Hematopoietic multipotent progenitor cell treated with erythropoietin and hydrocortisone succinate and interleukin-3 and kit ligand, for 4 days (in vitro differentiated cells): ENCODE results near the gene RIN1.
"Not testable (repeated sequence)": the region's sequence is repeated elsewhere in the genome, so short reads cannot be mapped to it uniquely, and the experiment has no call there.

Experiments
- DNase-seq: peaks from one replicate; pipeline ENCODE4 v3.0.0-alpha.2; 2015

Gene RIN1

GRCh38 chr11:66336234-66337102 lies at the start of gene RIN1:
RIN1 (minus strand) TSS chr11:66336434; CDS start chr11:66336402, 32 bp downstream.
- DNase-seq, result peak; percentile 79

DNA sequence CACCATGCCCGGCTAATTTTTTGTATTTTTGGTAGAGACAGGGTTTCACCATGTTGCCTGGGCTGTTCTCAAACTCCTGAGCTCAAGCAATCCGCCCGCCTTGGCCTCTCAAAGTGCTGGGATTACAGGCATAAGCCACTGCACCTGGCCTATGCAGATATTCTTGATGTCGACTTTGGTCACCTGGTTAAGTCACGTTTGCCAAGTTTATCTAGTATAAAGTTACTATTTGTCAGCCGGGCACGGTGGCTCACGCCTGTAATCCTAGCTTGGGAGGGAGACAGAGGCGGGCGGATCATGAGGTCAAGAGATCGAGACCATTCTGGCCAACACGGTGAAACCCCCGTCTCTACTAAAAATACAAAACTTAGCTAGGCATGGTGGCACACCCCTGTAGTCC lies 48.1 kb upstream of the RIN1 start:
- not testable (repeated sequence) for DNase-seq

DNA sequence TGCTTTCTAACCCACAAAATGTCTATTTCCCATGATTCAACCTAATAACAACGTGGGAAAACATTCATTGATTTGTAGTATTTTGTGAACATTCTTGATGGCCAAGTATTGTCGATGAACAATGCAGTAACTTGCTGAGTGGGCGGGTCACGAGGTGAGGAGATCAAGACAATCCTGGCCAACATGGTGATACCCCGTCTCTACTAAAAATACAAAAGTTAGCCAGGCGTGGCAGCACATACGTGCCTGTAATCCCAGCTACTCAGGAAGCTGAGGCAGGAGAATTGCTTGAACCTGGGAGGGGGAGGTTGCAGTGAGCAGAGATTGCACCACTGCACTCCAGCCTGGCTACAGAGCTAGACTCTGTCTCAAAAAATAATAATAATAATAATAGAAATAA lies 44.0 kb upstream of the RIN1 start:
- not testable (repeated sequence) for DNase-seq

DNA sequence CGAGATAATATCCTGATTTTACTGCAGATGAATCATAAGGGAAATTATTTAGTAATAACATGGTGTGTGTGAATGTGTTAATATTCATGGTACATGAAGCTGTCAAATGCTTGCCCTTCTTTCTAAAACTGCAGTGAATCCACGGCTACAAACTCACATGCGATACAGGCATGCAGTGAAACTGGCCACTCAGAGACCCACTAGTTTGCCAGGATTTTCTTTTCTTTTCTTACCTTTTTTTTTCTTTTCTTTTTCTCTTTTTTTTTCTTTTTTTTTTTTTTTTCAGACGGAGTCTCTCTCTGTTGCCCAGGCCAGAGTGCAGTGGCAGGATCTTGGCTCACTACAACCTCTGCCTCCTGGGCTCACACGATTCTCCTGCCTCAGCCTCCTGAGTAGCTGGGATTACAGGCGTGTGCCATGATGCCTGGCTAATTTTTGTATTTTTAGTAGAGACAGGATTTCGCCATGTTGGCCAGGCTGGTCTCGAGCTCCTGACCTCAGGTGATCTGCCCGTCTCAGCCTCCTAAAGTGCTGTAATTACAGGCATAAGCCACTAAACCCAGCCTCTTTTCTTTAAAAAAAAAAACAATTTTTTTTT lies 37.6 kb upstream of the RIN1 start:
- DNase-seq, result not testable (repeated sequence)

GRCh38 chr11:66373265-66373664 lies 37.0 kb upstream of the RIN1 start:
- DNase-seq, result no peak

DNA sequence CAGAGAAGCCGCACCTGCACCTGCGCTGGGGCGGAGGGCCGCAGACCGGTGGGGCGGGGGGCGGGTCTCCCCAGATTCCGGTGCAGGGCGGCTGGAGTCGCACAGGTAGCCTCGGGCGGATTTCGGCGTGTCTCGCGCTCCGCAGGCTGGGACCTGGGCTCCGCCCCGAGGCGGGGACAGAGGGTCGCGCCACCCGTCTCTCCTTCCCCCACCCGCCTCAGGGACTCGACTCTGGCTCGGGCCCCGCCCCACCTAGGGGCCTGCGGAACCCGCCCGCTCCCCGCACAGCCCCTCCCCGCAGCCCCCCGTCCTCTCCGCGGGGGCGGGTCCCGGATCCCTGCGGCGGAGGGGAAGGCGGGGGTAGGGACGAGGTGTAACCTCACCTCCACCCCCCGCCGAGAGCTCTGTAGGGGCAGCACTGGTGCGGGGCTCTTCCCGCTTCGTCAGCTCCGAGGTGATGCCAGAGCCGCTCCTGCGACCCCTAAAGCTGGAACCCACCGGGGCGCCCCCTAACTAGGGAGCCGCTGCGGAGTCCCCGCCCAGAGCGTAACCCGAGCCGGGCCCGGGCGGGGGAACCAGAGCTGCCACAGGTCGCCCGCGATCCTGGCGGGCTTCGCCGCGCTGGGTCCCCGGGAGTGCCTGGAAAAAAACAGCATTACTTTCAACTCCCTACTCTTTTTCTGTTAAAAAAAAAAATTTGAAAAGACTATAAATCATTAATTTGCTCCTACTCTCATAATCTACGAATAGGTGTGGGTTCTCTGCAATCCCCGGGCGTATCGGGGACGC lies 35.6 kb upstream of the RIN1 start, which contains the start of gene SLC29A2:
Gene SLC29A2, minus strand, starts transcription at position 134 of the 789 bp plus-strand sequence. CDS start 169 bp downstream, outside the sequence.
- DNase-seq, result peak; percentile 95

DNA sequence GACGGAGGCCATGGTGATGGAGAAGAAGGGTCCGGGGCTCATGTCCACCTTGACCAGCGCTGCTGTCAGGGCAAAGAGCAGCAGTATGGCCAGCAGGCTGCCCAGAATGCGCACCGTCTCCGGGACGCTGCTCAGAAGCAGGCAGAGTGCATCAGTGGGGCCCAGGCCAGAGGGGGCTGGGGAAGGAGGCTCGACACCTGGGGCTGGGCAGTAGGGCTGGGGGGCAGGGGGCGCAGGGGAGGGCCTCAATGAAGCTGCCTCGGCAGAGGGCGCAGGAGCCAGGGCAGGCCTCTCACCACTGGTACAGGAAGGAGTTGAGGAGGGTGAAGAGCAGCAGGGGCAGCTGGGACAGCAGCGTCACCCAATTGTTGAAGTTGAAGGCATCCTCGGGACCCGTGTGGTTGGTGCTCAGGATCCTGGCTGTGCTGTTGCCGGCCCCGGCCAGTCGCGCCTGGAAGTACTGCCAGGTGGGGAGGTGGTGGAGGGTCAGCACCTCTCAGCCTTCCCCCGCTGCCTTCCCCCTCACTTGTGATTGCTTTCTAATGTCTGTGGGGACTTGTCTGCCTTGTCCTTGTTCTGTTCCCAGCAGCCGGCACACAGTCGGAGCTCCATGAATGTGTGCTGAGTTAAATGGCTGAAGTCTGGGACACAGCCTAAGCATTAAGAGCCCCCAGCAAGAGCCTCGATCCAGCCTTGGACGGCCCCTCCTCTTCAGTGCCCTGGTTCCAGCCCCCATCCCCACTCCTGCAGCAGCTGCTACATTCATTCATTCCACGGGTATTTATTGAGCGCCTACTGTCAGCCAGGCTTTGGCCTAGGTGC lies 33.0 kb upstream of the RIN1 start:
- no peak for DNase-seq

DNA sequence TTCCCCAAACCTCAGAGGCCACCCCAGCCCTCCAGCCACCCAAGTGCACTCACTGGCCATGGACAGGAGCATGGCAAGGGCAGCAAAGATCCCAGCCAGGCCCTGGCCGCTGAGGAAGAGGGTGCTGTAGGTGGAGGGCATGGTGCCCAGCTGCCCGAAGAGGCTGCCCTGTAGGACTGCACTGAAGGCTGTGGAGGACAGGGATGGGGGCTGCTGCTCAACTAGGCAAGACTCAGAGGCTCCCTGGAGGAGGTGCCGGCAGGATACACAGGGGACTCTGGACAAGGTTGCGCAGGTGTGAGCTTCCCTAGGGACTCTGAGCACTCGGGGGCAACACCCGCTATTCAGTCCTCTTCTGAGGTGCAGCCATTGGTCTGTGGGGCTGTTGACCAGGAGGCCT lies 32.2 kb upstream of the RIN1 start:
- no peak for DNase-seq

DNA sequence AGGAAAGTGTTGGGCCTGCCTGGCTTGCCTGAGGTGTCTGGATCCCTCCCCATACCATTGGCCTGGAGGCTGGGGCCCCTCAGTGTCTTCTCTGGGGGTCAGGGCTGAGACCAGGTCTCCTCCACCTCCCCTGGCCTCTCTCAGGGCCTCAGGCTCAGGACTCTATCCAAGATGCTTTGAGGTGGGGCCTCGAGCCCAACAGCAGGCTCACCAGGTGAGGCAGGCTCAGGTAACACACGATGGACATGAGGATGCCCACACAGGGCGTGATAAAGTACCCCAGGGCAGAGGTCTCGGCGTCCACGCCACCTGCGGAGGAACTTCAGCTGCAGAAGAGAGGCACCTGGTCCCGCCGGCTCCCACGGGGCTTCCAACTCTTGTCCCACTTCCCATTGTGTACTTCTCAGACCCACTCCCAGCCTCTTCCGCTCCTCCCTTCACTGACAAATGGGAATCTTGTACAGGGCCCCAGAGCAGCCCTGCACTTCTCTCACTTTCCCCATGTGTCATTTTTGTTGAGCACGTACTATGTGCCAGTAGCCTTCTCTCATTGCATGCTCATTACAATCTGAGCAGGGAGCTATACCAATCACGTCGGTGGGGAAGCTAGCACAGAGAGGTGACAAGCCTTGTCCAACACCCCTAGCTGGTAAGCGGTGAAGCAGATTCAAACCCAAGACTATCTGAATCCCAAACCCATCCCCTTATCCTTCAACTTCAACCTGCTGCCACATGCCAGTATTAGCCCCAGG lies 31.5 kb upstream of the RIN1 start:
- no peak for DNase-seq

DNA sequence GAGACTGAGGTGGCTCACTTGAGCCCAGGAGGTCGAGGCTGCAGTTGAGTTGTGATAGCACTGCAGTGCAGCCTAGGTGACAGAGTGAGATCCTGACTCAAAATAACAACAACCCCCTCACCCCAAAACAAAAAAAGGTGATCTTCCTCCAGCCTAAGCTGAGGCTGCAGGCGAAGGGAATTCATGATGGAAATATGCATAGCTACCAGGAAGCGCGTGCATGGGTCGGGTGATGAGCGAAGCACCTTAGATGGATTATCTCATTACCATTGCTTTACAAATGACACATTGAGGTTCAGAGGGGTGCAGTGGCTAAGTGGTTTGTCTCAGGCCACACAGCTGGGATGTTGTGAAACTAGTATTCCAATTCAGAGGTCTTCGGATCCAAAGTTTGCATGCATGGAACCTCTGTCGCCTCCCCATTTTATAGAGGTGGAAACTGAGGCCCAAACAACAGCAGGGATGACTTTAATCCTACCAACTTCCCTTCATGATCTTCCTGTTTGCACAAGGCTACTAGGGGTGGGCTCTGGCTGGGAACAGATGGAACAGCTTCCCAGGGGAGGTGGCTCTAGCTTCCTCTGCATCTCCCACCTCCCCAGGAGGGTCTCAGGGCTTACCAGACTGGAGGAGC lies 30.7 kb upstream of the RIN1 start:
- DNase-seq, result no peak

- DNase-seq, result no peak
These were observed 29.7 kb upstream of the RIN1 start for GRCh38 chr11:66365711-66366619.

DNA sequence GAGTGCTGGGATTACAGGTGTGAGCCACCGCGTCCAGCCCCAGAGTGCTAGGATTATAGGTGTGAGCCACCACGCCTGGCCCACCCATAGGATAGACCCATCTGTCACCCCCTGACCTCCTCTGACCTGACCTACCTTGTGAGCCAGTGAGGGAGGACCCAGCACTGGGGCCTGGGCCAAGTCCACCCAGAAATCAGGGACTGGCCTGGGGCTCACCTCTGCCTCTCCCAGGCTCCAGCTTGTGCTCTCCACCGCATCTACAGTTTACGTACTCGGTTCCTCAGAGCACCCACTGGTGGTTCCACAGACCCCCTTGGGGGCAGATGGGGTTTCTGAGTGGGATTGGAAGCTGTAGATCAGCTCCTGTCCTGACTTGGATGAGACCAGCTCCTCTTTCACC lies 28.9 kb upstream of the RIN1 start:
- no peak for DNase-seq

- DNase-seq, result peak; percentile 75
These were observed 27.7 kb upstream of the RIN1 start for GRCh38 chr11:66363805-66364535.

DNA sequence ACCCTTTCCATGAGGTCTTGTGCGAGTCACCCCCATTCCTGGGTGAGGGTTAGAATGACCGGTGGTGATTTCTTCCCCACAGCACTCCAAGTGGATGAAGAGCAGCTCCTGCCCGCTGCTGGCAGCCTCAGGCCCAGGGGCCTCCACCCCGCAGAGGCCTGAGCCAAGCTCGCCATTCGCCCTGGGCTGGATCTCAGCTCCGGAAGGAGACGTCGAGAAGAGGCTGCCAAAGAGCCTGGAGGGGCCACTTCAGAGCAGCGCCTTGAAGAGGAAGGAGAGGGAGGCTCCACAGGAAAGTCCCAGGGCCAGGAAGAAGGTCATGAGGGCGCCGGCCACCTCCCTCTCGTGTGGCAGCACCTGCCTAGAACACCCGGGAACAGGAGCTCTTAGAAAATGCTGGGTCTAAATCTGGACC lies 27.0 kb upstream of the RIN1 start:
- no peak for DNase-seq

GRCh38 chr11:66362481-66363147 lies 26.4 kb upstream of the RIN1 start:
- no peak for DNase-seq

DNA sequence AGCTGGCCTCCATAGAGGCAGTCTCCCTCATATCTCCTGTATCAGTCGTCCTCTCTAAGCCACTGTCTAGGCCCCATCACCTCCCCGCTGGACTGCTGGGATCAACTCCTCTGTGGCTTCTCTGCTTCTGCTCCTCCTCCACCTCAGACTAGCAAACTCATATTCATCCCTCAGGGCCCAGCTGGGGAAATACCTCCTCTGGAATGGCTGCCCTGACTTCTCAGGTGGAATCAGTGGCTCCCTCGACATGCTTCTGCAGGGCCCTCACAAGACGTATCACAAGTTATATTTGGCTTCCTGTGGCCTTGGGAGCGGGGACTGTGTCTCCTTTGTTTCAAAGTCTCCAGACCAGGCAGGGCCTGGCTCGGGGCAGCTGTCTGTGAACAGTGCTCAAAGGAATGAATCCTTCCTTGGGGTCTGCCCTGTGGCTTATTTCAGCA lies 25.3 kb upstream of the RIN1 start:
- no peak for DNase-seq

GRCh38 chr11:66360406-66361073 lies 24.3 kb upstream of the RIN1 start:
- DNase-seq, result no peak

DNA sequence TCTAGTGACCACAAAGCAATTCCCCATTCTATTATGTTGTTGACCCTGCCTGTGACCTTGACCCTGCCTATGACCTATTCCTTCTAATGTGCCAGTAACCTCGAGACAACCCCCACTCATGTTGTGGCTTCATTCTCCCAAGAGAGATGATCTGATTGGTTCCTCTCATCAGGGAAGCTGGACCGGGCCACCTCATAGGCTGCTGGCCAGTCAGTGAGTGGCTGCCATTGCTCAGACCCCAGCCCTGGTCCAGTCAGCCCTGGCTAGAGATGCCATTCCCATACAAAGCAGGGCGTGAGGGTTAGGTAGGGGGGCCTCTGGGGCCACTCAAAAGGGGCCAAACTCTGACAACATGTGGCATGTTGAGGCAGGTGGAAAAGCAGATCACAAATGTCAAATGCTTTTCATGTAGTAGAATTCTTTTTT lies 23.4 kb upstream of the RIN1 start:
- peak; percentile 35 for DNase-seq
